Mammary epithelial cell (primary cell): ENCODE results near the gene TST.

ENCODE experiments used
- CTCF ChIP-seq, 2 donors: IDR thresholded peaks in 1 of 2; conservative IDR thresholded peaks in 1 of 2; 2 replicates each; pipeline ENCODE4 v1.5.1; 2011 to 2012; ENCODE audit warnings: inconsistent platforms in 2 of 2, low read length in 2 of 2, mild to moderate bottlenecking in 2 of 2, control low read depth in 1 of 2, low read depth in 1 of 2; ENCODE audit not compliant: insufficient read depth in 1 of 2; ENCODE audit errors: extremely low read depth in 1 of 2
- EZH2 ChIP-seq: IDR thresholded peaks from 2 replicates; pipeline ENCODE4 v1.6.1; 2012; ENCODE audit warnings: low read length, inconsistent platforms, borderline replicate concordance

- no peak for TF ChIP-seq CTCF (conservative IDR thresholded peaks at IDR 0.05 in 1 of 2, IDR thresholded peaks at IDR 0.05 in 1 of 2; ENCODE audit: extremely low read depth in 1 of 2, insufficient read depth in 1 of 2, low read depth in 1 of 2, low read length in 2 of 2)
- TF ChIP-seq EZH2, result no peak
Measured at GRCh38 chr22:37033605-37034430, 14.6 kb upstream of the TST start.
